Measurements from ENCODE around the gene PRODH2. TPM values are rescaled to one million over a fixed set of nuclear protein-coding genes. Genes with fewer than 3 reads are reported as not detected.
A peak's percentile ranks its signal among the peaks of the same experiment; 100 is the strongest.

Gene PRODH2
- total and polyA plus RNA-seq, 2 of the 13 experiments (the other 11 are each of a cell fraction or from before 2014, with no cell fraction given) = 86.7 to 118 TPM

GRCh38 chr19:35786299-35787160 is 26.1 kb downstream of the PRODH2 start (continued):
- TF ChIP-seq ZNF784 (CRISPR knock-in tag; IDR thresholded peaks at IDR 0.05; ENCODE audit: borderline replicate concordance) = 0 out of 2 replicates have a peak, but pooled peaks have one; percentile 56
- TF ChIP-seq MIER2 (CRISPR knock-in tag; IDR thresholded peaks at IDR 0.05) = no peak
- TF ChIP-seq ZNF687 (CRISPR knock-in tag; IDR thresholded peaks at IDR 0.05) = peak; percentile 61
- TF ChIP-seq AKAP8 (CRISPR knock-in tag; IDR thresholded peaks at IDR 0.05) = 0 out of 2 replicates have a peak, but pooled peaks have one; percentile 35
- TF ChIP-seq HDAC6 (IDR thresholded peaks at IDR 0.05; ENCODE audit: low read depth, low read length) = no peak
- 0 out of 2 replicates have a peak, but pooled peaks have one; percentile 20 for TF ChIP-seq ZNF33B (CRISPR knock-in tag; IDR thresholded peaks at IDR 0.05)
- 0 out of 2 replicates have a peak, but pooled peaks have one; percentile 46 for TF ChIP-seq ZNF772 (CRISPR knock-in tag; IDR thresholded peaks at IDR 0.05)
- TF ChIP-seq ARNTL (CRISPR knock-in tag; IDR thresholded peaks at IDR 0.05) = no peak
- peak; percentile 28; the same call in 1 of the 2 replicates for TF ChIP-seq NR2F6 (IDR thresholded peaks at IDR 0.05)
- TF ChIP-seq NR2F6 (CRISPR knock-in tag; IDR thresholded peaks at IDR 0.05) = 0 out of 2 replicates have a peak, but pooled peaks have one; percentile 21
- no peak for TF ChIP-seq NFYB (CRISPR knock-in tag; IDR thresholded peaks at IDR 0.05)
- TF ChIP-seq GLI4 (CRISPR knock-in tag; IDR thresholded peaks at IDR 0.05; ENCODE audit: borderline replicate concordance) = 0 out of 2 replicates have a peak, but pooled peaks have one; percentile 34
- 0 out of 2 replicates have a peak, but pooled peaks have one; percentile 35 for TF ChIP-seq MED1 (CRISPR knock-in tag; IDR thresholded peaks at IDR 0.05)
- peak; percentile 80 for TF ChIP-seq ZBTB7B (CRISPR knock-in tag; IDR thresholded peaks at IDR 0.05)
- TF ChIP-seq FOXC1 (CRISPR knock-in tag; IDR thresholded peaks at IDR 0.05; ENCODE audit: borderline replicate concordance) = no peak
- TF ChIP-seq ZFP37 (CRISPR knock-in tag; IDR thresholded peaks at IDR 0.05; ENCODE audit: borderline replicate concordance) = no peak
- TF ChIP-seq XBP1 (CRISPR knock-in tag; IDR thresholded peaks at IDR 0.05) = no peak
- TF ChIP-seq PRPF4 (IDR thresholded peaks at IDR 0.05; ENCODE audit: low read depth, low read length, poor library complexity, severe bottlenecking) = no peak
- TF ChIP-seq FOXJ3 (CRISPR knock-in tag; IDR thresholded peaks at IDR 0.05; ENCODE audit: borderline replicate concordance) = no peak
- peak; percentile 65; the same call in 1 of the 2 replicates for TF ChIP-seq ZSCAN25 (CRISPR knock-in tag; IDR thresholded peaks at IDR 0.05)
- TF ChIP-seq GRHL1 (CRISPR knock-in tag; conservative IDR thresholded peaks at IDR 0.05) = no peak
